ENCODE results near the gene RFTN1. TPM values are rescaled to one million over a fixed set of nuclear protein-coding genes. Genes with fewer than 3 reads are reported as not detected.

RFTN1 gene
- total and polyA plus RNA-seq, 7 donors, result 9.1 to 33.1 (median 15.9) TPM

DNA sequence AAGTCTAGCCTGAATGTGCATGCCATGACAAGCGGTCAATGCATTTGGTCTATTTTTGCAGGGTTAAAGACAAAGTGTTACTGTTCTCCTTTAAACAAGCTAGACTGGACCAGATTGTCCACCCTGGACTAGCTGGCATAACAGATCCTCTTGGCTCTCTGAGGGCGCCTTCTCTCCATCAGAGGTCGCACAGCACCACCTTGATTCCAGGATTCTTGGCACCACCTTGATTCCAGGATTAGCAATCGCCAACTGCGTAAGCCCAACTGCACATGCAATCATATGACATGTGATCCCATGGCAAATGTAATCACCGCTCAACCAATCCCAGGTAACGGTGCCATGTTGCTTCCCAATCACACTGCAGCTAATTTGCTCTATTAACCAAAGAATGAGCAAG lies 149.9 kb downstream of the RFTN1 start:
- 82 to 97% (median 84%) methylated on average over 7 of the region's 7 CpGs for WGBS, 3 donors
- no peaks in the 10 kb centered on the region for H3K9me3 ChIP-seq
- ATAC-seq (no peak), DNase-seq (no peak)
- H3K4me3 ChIP-seq, result no peak overlapping the region
- TF ChIP-seq, protein P1, sequence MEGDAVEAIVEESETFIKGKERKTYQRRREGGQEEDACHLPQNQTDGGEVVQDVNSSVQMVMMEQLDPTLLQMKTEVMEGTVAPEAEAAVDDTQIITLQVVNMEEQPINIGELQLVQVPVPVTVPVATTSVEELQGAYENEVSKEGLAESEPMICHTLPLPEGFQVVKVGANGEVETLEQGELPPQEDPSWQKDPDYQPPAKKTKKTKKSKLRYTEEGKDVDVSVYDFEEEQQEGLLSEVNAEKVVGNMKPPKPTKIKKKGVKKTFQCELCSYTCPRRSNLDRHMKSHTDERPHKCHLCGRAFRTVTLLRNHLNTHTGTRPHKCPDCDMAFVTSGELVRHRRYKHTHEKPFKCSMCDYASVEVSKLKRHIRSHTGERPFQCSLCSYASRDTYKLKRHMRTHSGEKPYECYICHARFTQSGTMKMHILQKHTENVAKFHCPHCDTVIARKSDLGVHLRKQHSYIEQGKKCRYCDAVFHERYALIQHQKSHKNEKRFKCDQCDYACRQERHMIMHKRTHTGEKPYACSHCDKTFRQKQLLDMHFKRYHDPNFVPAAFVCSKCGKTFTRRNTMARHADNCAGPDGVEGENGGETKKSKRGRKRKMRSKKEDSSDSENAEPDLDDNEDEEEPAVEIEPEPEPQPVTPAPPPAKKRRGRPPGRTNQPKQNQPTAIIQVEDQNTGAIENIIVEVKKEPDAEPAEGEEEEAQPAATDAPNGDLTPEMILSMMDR (IDR thresholded peaks at IDR 0.05), result no peak
- intact Hi-C loops (cut with DNase I), result no loop called here
- H3K27me3 ChIP-seq (ENCODE audit: insufficient read depth in 3 of 3, low read length in 2 of 3), result no peaks in the 10 kb centered on the region
- H3K27ac ChIP-seq, result no peak overlapping the region
- H3K4me1 ChIP-seq, result peaks cover 23% of the 10 kb centered on the region
- H3K36me3 ChIP-seq (ENCODE audit: insufficient read depth in 1 of 2, low read depth in 1 of 2), result peaks cover 9 to 14% of the 10 kb centered on the region in 2 donors

GRCh38 chr3:16362770-16363169 lies 150.7 kb downstream of the RFTN1 start:
- Histone ChIP-seq H3K9me3 (no peaks in the 10 kb centered on the region), H3K27ac (no peak overlapping the region), H3K4me3 (no peak overlapping the region), H3K27me3 (ENCODE audit: insufficient read depth in 3 of 3, low read length in 2 of 3) (no peaks in the 10 kb centered on the region), H3K36me3 (ENCODE audit: insufficient read depth in 1 of 2, low read depth in 1 of 2) (peaks cover 8 to 14% of the 10 kb centered on the region in 2 donors), H3K4me1 (peaks cover 23% of the 10 kb centered on the region)
- intact Hi-C loops (cut with DNase I), result no loop called here
- DNase-seq (no peak), ATAC-seq (no peak)
- TF ChIP-seq, protein P1 (IDR thresholded peaks at IDR 0.05), result no peak
- 78 to 93% (median 90%) methylated on average over 4 of the region's 4 CpGs for WGBS, 3 donors

DNA sequence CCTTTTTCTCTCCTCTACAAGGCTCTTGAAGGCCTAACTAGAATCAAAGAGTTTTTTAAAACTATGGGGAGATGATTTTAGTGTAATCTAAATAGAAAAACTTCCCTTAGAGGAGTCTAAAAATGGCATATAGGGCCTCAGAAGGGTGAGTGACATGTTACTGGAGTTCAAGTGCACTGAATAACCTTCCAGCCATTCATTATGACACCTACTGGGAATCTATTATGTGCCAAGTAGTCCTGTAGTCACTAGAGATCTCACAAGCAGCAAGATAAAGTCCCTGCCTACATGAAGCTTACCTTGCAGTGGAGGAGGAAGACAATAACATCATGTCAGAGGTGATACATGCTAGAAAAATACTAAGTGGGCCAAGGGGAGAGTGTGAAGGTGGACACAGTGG lies 152.4 kb downstream of the RFTN1 start:
- Histone ChIP-seq H3K27ac (peak overlapping the region; percentile 38), H3K4me1 (peaks cover 26% of the 10 kb centered on the region), H3K4me3 (no peak overlapping the region), H3K36me3 (ENCODE audit: insufficient read depth in 1 of 2, low read depth in 1 of 2) (peaks cover 4 to 14% of the 10 kb centered on the region in 2 donors), H3K9me3 (no peaks in the 10 kb centered on the region), H3K27me3 (ENCODE audit: insufficient read depth in 3 of 3, low read length in 2 of 3) (no peaks in the 10 kb centered on the region)
- no peak for DNase-seq
- peak in 2 of 4 donors; percentile 36 to 67 for ATAC-seq
- intact Hi-C loops (cut with DNase I), result no loop called here
- TF ChIP-seq, protein P1 (IDR thresholded peaks at IDR 0.05), result no peak

GRCh38 chr3:16359331-16359730 lies 154.2 kb downstream of the RFTN1 start:
- DNase-seq (no peak), ATAC-seq (peak in 3 of 4 donors; percentile 31 to 58 (median 40))
- TF ChIP-seq, protein P1 (IDR thresholded peaks at IDR 0.05), result no peak
- Histone ChIP-seq H3K4me1 (peaks cover 42% of the 10 kb centered on the region), H3K4me3 (no peak overlapping the region), H3K36me3 (ENCODE audit: insufficient read depth in 1 of 2, low read depth in 1 of 2) (peaks cover 2 to 14% of the 10 kb centered on the region in 2 donors), H3K27ac (peak overlapping the region; percentile 17), H3K9me3 (no peaks in the 10 kb centered on the region), H3K27me3 (ENCODE audit: insufficient read depth in 3 of 3, low read length in 2 of 3) (no peaks in the 10 kb centered on the region)
- intact Hi-C loops (cut with DNase I), result no loop called here
- 14 to 31% (median 19%) methylated on average over 4 of the region's 4 CpGs for WGBS, 3 donors

- no peaks in the 10 kb centered on the region for H3K27me3 ChIP-seq (ENCODE audit: insufficient read depth in 3 of 3, low read length in 2 of 3)
- no peaks in the 10 kb centered on the region for H3K9me3 ChIP-seq
- H3K36me3 ChIP-seq (ENCODE audit: insufficient read depth in 1 of 2, low read depth in 1 of 2), result peaks cover 2 to 10% of the 10 kb centered on the region in 2 donors
- intact Hi-C loops (cut with DNase I), result no loop called here
- TF ChIP-seq, protein P1 (IDR thresholded peaks at IDR 0.05), result no peak
- no peak overlapping the region for H3K4me3 ChIP-seq
- peaks cover 48% of the 10 kb centered on the region for H3K4me1 ChIP-seq
- H3K27ac ChIP-seq, result peak overlapping the region; percentile 16
- ATAC-seq (no peak), DNase-seq (no peak)
- WGBS, 3 donors, result 67 to 75% (median 73%) methylated on average over 3 of the region's 3 CpGs
These were observed 155.2 kb downstream of the RFTN1 start for GRCh38 chr3:16358336-16358735.

All from psoas muscle (tissue), 8 donors.